ENCODE results near the gene FAM222A.
A peak's percentile ranks its signal among the peaks of the same experiment; 100 is the strongest.

The FAM222A gene

GRCh38 chr12:109728921-109729320 lies 15.3 kb downstream of the FAM222A start:
- DNase-seq = peak in 1 of 2 donors; percentile 11
- H3K9me3 ChIP-seq = no peaks in the 10 kb centered on the region
- H3K27me3 ChIP-seq = peaks cover 0 to 13% of the 10 kb centered on the region in 2 donors
- intact Hi-C loops (cut with DNase I; ENCODE audit: low total_unique reads) = no loop called here
- H3K36me3 ChIP-seq = no peaks in the 10 kb centered on the region
- H3K4me3 ChIP-seq = no peak overlapping the region
- H3K27ac ChIP-seq = no peak overlapping the region
- peaks cover 0 to 5% (median 0%) of the 10 kb centered on the region in 4 donors for H3K4me1 ChIP-seq
- no peak for TF ChIP-seq CTCF (IDR thresholded peaks at IDR 0.05)

- no peak for TF ChIP-seq CTCF (IDR thresholded peaks at IDR 0.05)
- no peaks in the 10 kb centered on the region for H3K36me3 ChIP-seq
- peaks cover 0 to under 1% (median 0%) of the 10 kb centered on the region in 4 donors for H3K4me1 ChIP-seq
- peaks cover 0 to 17% of the 10 kb centered on the region in 2 donors for H3K27me3 ChIP-seq
- no peaks in the 10 kb centered on the region for H3K9me3 ChIP-seq
- H3K4me3 ChIP-seq = no peak overlapping the region
- no peak overlapping the region for H3K27ac ChIP-seq
- peak in 1 of 2 donors; percentile 35 for DNase-seq
- intact Hi-C loops (cut with DNase I; ENCODE audit: low total_unique reads) = no loop called here
These were observed 15.8 kb downstream of the FAM222A start for GRCh38 chr12:109729371-109729781.

- peaks cover 0 to 21% of the 10 kb centered on the region in 2 donors for H3K27me3 ChIP-seq
- intact Hi-C loops (cut with DNase I; ENCODE audit: low total_unique reads) = no loop called here
- no peak for TF ChIP-seq CTCF (IDR thresholded peaks at IDR 0.05)
These were observed 16.2 kb downstream of the FAM222A start for GRCh38 chr12:109729801-109730200.

GRCh38 chr12:109730306-109731145 lies 16.9 kb downstream of the FAM222A start:
- peak in 1 of 2 donors; percentile 51 for DNase-seq
- H3K4me1 ChIP-seq = no peaks in the 10 kb centered on the region
- no peak overlapping the region for H3K27ac ChIP-seq
- no peak for TF ChIP-seq CTCF (IDR thresholded peaks at IDR 0.05)
- intact Hi-C loops (cut with DNase I; ENCODE audit: low total_unique reads) = no loop called here
- no peaks in the 10 kb centered on the region for H3K9me3 ChIP-seq
- no peaks in the 10 kb centered on the region for H3K36me3 ChIP-seq
- no peak overlapping the region for H3K4me3 ChIP-seq
- H3K27me3 ChIP-seq = peaks cover 0 to 29% of the 10 kb centered on the region in 2 donors

More at GRCh38 chr12:109729801-109730200, 16.2 kb downstream of the FAM222A start:
- peak in 1 of 2 donors; percentile 44 for DNase-seq
- no peak overlapping the region for H3K27ac ChIP-seq
- H3K4me3 ChIP-seq = no peak overlapping the region
- H3K4me1 ChIP-seq = no peaks in the 10 kb centered on the region
- no peaks in the 10 kb centered on the region for H3K36me3 ChIP-seq
- H3K9me3 ChIP-seq = no peaks in the 10 kb centered on the region

GRCh38 chr12:109731231-109731731 lies 17.7 kb downstream of the FAM222A start:
- H3K27ac ChIP-seq = no peak overlapping the region
- H3K4me3 ChIP-seq = no peak overlapping the region
- no peak for TF ChIP-seq CTCF (IDR thresholded peaks at IDR 0.05)
- no peaks in the 10 kb centered on the region for H3K36me3 ChIP-seq
- H3K4me1 ChIP-seq = no peaks in the 10 kb centered on the region
- peaks cover 0 to 36% of the 10 kb centered on the region in 2 donors for H3K27me3 ChIP-seq
- no peaks in the 10 kb centered on the region for H3K9me3 ChIP-seq
- DNase-seq = peak in 1 of 2 donors; percentile 50
- intact Hi-C loops (cut with DNase I; ENCODE audit: low total_unique reads) = no loop called here
